CD4-positive, alpha-beta T cell (primary cell): Measurements from ENCODE around the gene GNAZ. TPM values are rescaled to one million over a fixed set of nuclear protein-coding genes. Genes with fewer than 3 reads are reported as not detected.

Experiments used
- ATAC-seq: fragments of 200-7000 bp; cut with Tn5 transposase; one replicate; pipeline ENCODE4 v1.10.0; 2022; ENCODE audit warnings: mild to moderate bottlenecking; ENCODE audit not compliant: poor library complexity
- CTCF ChIA-PET: fragments of 350-600 bp; sonication (Branson Sonifier 250); formaldehyde crosslinking; loops from one replicate; lab custom pipeline; 2021; ENCODE audit warnings: antibody characterized with exemption, inconsistent platforms; lab: Charles Lee
- POLR2A ChIA-PET: fragments of 350-600 bp; sonication (Branson Sonifier 250); formaldehyde crosslinking; loops from one replicate; lab custom pipeline; 2021; ENCODE audit warnings: antibody characterized with exemption, inconsistent platforms; lab: Charles Lee
- DNase-seq, 14 experiments: peaks; one replicate each; pipeline ENCODE4 v3.0.0-alpha.2; 2013 to 2020; ENCODE audit warnings: mixed read lengths in 2 of 14
- H3K27ac ChIP-seq, 2 donors: one replicate each; pipeline versions ENCODE4 v1.5.1 to v1.7.0; 2013; ENCODE audit warnings: low read length in 2 of 2, low read depth in 1 of 2, mild to moderate bottlenecking in 1 of 2
- H3K27me3 ChIP-seq, 2 experiments: 1 replicate in 1 of 2; 2 replicates in 1 of 2; pipeline versions ENCODE4 v1.6.1 to v1.7.0; 2013; ENCODE audit warnings: low read length in 2 of 2, control low read depth in 1 of 2, mild to moderate bottlenecking in 1 of 2, moderate library complexity in 1 of 2; ENCODE audit not compliant: insufficient read depth in 2 of 2, control insufficient read depth in 1 of 2
- H3K36me3 ChIP-seq: one replicate; pipeline ENCODE4 v1.6.1; 2013; ENCODE audit warnings: low read length, control low read depth; ENCODE audit not compliant: insufficient read depth
- H3K4me1 ChIP-seq: one replicate; pipeline ENCODE4 v1.6.1; 2013; ENCODE audit warnings: low read length, control low read depth; ENCODE audit not compliant: insufficient read depth
- H3K4me3 ChIP-seq: one replicate; pipeline ENCODE4 v1.5.1; 2013; ENCODE audit warnings: mild to moderate bottlenecking, low read length, moderate library complexity
- H3K9me3 ChIP-seq, 2 experiments: 1 replicate in 1 of 2; 2 replicates in 1 of 2; pipeline versions ENCODE4 v1.6.1 to v1.7.0; 2013; ENCODE audit warnings: low read length in 2 of 2, mild to moderate bottlenecking in 2 of 2, control low read depth in 1 of 2, moderate library complexity in 1 of 2; ENCODE audit not compliant: control insufficient read depth in 1 of 2, insufficient read depth in 1 of 2
- H3K27ac Mint-ChIP-seq: one replicate; pipeline ENCODE4 v1.8.0; 2020; ENCODE audit warnings: mixed read lengths
- H3K27me3 Mint-ChIP-seq: one replicate; pipeline ENCODE4 v1.8.0; 2021; ENCODE audit warnings: mixed read lengths
- H3K36me3 Mint-ChIP-seq: one replicate; pipeline ENCODE4 v1.8.0; 2021; ENCODE audit warnings: low read depth, mixed read lengths
- H3K4me1 Mint-ChIP-seq: one replicate; pipeline ENCODE4 v1.8.0; 2021; ENCODE audit warnings: low read depth, mixed read lengths
- H3K4me3 Mint-ChIP-seq: one replicate; pipeline ENCODE4 v1.8.0; 2020; ENCODE audit warnings: mild to moderate bottlenecking, mixed read lengths
- H3K9me3 Mint-ChIP-seq: one replicate; pipeline ENCODE4 v1.8.0; 2020; ENCODE audit warnings: mixed read lengths
- CTCF ChIP-seq: fragments of 200-600 bp; IDR thresholded peaks from one replicate; pipeline ENCODE4 v1.8.0; 2022; ENCODE audit warnings: antibody characterized with exemption, mild to moderate bottlenecking
- intact Hi-C, 2 experiments: fragments of 100-400 bp; cut with DNase I in 1 of 2; cut with micrococcal nuclease in 1 of 2; formaldehyde crosslinking; loops; one replicate each; pipeline versions ENCODE4 v1.15.1 to v1.9.0; 2023 to 2025; cut with DNase I, micrococcal nuclease
- total RNA-seq, 174 experiments: library from RNA in 2 of 174; stranded (reverse) in 2 of 174; gene quantifications; one replicate each; pipeline ENCODE4 v1.2.3 and lab custom pipeline; 2021 to 2026

Gene GNAZ
- total RNA-seq, 2 experiments from 2014 or later: 0.20 to 0.38 TPM

GRCh38 chr22:23119494-23120414 lies 49.4 kb downstream of the GNAZ start:
- no peak overlapping the region for H3K4me3 Mint-ChIP-seq
- H3K27ac ChIP-seq: peak overlapping the region; percentile 37 to 78

GRCh38 chr22:23120415-23120899 lies 50.1 kb downstream of the GNAZ start:
- Mint-ChIP-seq H3K4me3 (no peak overlapping the region), H3K27me3 (no peaks in the 10 kb centered on the region), H3K4me1 (peaks cover 12% of the 10 kb centered on the region), H3K36me3 (no peaks in the 10 kb centered on the region), H3K9me3 (no peaks in the 10 kb centered on the region), H3K27ac (peak overlapping the region; percentile 93)
- ChIA-PET POLR2A (interaction anchor here (1.6 kb wide), 1 partner anchor 17 kb away, joined by 11 read pairs; no protein-coding TSS in a partner anchor), CTCF (no interaction called here)
- peaks cover 21% of the 10 kb centered on the region for H3K4me1 ChIP-seq
- DNase-seq (no peak), ATAC-seq (no peak)
- TF ChIP-seq CTCF: no peak
- no peaks in the 10 kb centered on the region for H3K9me3 ChIP-seq
- H3K27ac ChIP-seq: peak overlapping the region in 1 of 2 donors; percentile 78
- H3K36me3 ChIP-seq: no peaks in the 10 kb centered on the region
- no peak overlapping the region for H3K4me3 ChIP-seq
- H3K27me3 ChIP-seq: no peaks in the 10 kb centered on the region
- intact Hi-C loops: loop anchor here in 1 of 2 experiments (5.0 to 10.0 kb wide), 2 partner anchors 43 to 406 kb away; no protein-coding TSS in a partner anchor

More at GRCh38 chr22:23119494-23120414, 49.4 kb downstream of the GNAZ start:
- Histone ChIP-seq H3K36me3 (no peaks in the 10 kb centered on the region), H3K4me1 (peaks cover 21% of the 10 kb centered on the region), H3K27me3 (no peaks in the 10 kb centered on the region), H3K9me3 (no peaks in the 10 kb centered on the region), H3K4me3 (peak overlapping the region; percentile 0)
- POLR2A ChIA-PET: interaction anchor here (0.7 to 1.6 kb wide), 3 partner anchors 12 to 160 kb away, joined by 3 to 11 read pairs (median 5); no protein-coding TSS in a partner anchor
- Mint-ChIP-seq H3K27ac (peak overlapping the region; percentile 93), H3K9me3 (no peaks in the 10 kb centered on the region), H3K4me1 (peaks cover 12% of the 10 kb centered on the region), H3K27me3 (no peaks in the 10 kb centered on the region), H3K36me3 (no peaks in the 10 kb centered on the region)
- no peak for TF ChIP-seq CTCF
- CTCF ChIA-PET: interaction anchor here (0.6 kb wide), 1 partner anchor 52 kb away, joined by 4 read pairs; no protein-coding TSS in a partner anchor
- intact Hi-C loops: loop anchor here in 1 of 2 experiments (5.0 to 10.0 kb wide), 2 partner anchors 42 to 405 kb away; no protein-coding TSS in a partner anchor
- peak; percentile 98 for ATAC-seq
- DNase-seq: peak; percentile 27 to 91 (median 51)

- no peak for ATAC-seq
- no peak for TF ChIP-seq CTCF
- no peak for DNase-seq
- Mint-ChIP-seq H3K36me3 (no peaks in the 10 kb centered on the region), H3K4me3 (no peak overlapping the region), H3K9me3 (no peaks in the 10 kb centered on the region), H3K27me3 (no peaks in the 10 kb centered on the region), H3K4me1 (peaks cover 12% of the 10 kb centered on the region), H3K27ac (peak overlapping the region; percentile 93)
- Histone ChIP-seq H3K9me3 (no peaks in the 10 kb centered on the region), H3K27me3 (no peaks in the 10 kb centered on the region), H3K4me3 (no peak overlapping the region), H3K36me3 (no peaks in the 10 kb centered on the region), H3K4me1 (peaks cover 21% of the 10 kb centered on the region), H3K27ac (no peak overlapping the region)
- POLR2A ChIA-PET: no interaction called here
- CTCF ChIA-PET: no interaction called here
- intact Hi-C loops: loop anchor here in 1 of 2 experiments (5.0 to 10.0 kb wide), 2 partner anchors 44 to 406 kb away; no protein-coding TSS in a partner anchor
Observed at GRCh38 chr22:23121000-23121421, 50.7 kb downstream of the GNAZ start.
